HG03060 (cell line): ENCODE results near the gene SARDH.

Experiments
- ATAC-seq: cut with Tn5 transposase; IDR thresholded peaks from one replicate; pipeline ENCODE4 v1.9.1; 2021; ENCODE audit warnings: low read depth, moderate number of reproducible peaks; ENCODE audit not compliant: unreplicated experiment

SARDH gene

GRCh38 chr9:133737774-133738639 lies at the start of gene SARDH:
Gene SARDH (minus strand): TSS chr9:133738352. CDS start chr9:133734173, 4,179 bp downstream.
- ATAC-seq, result no peak

DNA sequence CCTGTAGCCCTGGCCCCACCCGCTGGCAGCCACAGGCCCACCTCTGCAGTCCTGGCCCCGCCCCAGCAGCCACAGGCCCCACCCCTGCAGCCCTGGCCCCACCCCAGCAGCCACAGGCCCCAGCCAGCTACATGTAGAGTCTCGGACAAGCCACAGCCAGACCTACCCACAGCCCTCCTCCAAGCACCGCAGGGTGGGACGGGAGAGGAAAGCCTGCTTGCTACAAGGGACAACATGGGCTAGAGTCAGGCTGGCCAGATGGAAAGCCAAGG lies 49.5 kb upstream of the SARDH start:
- no peak for ATAC-seq

DNA sequence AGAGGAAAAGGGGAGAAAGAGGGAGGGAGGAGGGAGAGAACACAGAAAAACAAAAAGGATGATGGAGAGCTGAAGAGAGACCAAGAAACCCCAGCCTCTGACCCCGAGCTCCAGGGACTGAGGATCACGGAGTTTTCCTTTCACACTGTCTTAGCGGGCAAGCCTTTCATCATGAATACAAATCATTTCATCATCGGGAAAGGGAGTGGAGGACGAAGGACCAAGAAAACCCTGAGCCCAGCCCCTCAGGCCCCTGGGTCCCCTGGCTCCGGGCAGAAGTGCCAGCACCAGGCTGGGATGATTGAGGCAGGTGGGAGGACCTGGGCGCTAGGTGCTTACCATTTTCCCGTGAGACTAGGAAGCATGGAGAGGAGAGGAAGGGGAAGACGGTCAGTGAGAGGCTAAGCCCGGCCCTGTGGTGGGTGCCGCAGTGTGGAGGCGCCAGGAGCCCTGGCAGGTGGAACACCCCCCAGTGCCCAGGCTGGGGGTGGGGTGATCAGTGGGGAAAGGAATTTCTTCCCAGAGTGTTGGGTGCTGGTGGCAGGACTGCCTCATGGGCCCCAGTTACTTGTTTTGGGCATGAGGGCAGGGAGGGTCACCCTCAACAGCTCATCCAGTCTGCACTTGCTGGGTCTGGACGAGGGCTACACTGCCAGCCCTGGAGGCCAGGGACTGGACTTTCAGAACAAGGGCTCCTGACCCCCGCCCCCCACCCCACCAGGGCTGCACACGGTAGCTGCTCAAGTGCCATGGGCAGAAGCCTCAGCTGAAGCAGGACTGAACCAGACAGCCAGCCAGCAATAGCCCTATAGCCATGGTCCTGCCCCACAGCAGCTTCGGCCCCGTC lies 49.0 kb upstream of the SARDH start:
- no peak for ATAC-seq

GRCh38 chr9:133786371-133786753 lies 48.2 kb upstream of the SARDH start:
- ATAC-seq, result no peak

GRCh38 chr9:133785753-133786370 lies 47.7 kb upstream of the SARDH start:
- no peak for ATAC-seq

- ATAC-seq, result no peak
Measured at GRCh38 chr9:133784731-133785561, 46.8 kb upstream of the SARDH start.

GRCh38 chr9:133783331-133783731 lies 45.2 kb upstream of the SARDH start:
- no peak for ATAC-seq

DNA sequence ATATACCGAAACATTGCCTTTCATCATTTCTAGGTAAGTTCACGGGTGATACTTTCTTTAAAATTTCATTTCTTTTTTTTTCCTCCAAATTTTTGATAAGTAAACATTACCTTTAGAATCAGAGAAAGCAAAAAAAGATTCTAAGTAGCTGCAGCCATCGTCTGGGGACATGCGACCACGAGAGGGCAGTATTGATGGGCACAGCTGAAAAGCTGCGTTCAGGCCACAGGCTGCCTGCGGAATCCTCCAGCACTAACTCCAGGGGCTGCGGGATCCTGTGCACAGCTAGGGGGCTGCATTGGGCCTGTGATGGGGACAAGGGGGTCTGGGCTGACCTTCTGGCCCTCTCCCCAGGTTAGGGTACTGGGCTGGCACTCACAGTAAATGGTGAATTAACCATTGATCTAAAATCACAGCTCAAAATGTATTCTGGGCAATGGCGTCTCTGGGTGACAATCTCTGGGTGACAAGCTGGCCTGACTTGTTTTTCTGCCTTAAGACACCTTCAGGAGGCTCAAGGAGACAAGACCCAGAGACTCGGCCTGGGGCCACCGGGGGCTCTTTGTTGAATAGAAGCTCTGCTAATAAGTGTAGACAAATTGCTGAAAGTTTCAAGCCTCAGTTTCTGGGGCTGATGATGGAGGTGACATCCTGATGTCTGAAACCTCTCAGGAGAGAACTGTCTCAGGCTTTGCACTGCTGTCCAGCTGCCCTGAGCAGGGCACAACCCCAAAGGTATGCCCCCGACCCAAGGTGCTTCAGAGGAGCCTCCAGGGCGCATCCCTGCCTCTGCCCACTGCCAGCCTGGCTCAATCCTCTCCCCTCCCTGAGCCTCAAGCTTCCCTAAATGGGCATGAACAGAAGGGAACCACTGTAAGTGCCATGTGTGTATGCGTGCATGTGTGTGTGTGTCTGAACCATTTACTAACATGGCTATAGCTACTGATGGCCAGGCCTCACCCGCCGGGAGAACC lies 44.3 kb upstream of the SARDH start:
- ATAC-seq, result no peak

DNA sequence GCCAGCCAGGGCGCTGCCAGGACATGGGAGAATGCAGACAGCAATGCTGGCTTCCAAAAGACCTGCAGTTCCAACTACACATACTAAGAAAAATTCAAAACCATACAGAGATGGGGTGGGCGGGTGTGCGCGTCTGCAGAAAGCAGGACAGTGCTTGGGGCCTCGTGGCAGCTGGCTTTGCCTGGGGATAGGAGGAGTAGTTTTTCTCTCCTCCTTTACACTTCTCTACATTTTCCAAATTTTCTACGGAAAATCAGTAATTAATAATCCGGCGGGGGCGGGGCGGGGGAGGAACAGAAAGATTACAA lies 43.6 kb upstream of the SARDH start:
- no peak for ATAC-seq

DNA sequence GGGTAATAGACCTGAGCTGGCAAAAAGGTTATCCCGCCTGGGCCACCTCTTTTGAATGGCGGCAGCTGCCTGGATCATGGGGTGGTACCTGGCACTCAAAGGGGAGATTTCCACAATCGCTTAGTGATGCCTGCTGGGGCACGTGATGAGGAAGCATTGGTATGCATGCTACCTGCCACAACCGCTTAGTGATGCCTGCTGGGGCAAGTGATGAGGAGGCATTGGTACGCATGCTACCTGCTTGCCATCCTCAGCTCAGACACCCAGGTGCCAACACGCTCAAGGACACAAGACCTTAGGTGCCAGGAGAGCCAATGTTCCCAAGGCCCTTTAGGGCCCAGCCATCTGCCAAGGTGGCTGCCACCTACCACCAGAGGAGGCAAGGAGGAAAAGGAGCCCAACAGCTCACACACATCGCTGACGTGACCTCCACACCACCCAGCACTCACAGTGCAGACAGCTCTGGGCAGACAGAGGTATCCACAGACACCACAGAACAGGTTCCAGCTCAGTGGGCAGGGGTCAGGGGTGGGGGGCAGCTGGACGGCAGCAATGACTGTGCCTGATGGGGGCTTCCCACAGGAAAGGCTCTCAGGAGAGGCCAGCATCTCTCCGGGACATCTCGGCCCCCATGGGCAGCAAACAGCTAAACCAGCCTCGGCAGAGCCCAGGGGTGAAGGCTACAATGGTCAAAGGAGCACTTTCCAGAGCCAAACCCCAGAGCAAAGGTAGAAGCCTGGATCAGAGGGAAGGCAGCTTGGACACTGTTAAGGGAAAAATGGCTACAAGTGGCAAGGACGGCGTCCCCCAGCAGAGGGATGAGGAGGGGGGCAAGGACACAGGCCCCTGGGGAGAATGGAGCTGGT lies 43.0 kb upstream of the SARDH start:
- ATAC-seq, result no peak

DNA sequence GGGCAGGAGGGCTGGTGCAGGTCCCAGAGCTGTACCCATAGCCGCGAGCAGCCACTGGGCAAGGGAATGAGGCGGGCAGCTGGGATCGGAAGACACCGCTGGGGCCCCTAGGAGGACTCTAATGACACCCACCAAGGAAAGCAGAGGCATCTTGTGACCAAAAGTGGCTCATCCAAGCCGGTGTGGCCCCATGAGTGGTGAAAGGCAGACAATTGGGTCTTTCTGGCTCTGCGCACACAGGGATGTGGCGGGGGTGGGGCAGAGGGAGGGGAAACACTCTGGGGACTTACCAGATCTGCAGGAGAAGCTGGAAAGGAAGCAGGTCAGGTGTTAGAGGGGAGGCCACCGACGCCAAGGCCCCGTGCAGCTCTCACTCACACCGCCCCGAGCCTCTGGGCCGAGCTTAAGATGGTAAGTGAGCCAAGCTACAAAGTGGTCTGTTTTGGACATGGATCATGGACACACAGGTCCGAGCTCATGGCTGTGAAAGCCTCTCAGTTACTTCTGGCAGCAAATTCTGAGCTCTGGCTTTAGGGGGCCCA lies 42.3 kb upstream of the SARDH start:
- no peak for ATAC-seq

GRCh38 chr9:133779516-133780403 lies 41.6 kb upstream of the SARDH start:
- no peak for ATAC-seq

DNA sequence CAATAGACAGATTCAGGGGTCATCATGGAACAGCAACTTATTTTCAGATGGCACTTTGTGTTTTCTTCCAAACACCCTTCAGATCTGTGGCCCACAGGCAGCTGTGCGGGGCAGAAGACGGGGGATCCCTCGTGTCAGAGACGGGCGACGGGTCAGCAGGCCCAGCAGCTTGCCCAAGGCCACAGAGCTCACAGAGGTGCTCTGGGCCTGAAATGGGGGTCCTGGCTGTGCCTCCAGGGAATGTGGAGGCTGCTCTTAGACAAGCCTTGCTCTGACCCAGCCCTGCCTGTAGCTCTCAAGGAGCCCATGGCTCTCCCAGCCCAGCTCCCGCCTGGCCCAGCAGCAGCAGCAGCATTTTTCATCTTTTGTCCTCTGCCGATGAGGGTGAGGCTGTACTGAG lies 40.9 kb upstream of the SARDH start:
- no peak for ATAC-seq

DNA sequence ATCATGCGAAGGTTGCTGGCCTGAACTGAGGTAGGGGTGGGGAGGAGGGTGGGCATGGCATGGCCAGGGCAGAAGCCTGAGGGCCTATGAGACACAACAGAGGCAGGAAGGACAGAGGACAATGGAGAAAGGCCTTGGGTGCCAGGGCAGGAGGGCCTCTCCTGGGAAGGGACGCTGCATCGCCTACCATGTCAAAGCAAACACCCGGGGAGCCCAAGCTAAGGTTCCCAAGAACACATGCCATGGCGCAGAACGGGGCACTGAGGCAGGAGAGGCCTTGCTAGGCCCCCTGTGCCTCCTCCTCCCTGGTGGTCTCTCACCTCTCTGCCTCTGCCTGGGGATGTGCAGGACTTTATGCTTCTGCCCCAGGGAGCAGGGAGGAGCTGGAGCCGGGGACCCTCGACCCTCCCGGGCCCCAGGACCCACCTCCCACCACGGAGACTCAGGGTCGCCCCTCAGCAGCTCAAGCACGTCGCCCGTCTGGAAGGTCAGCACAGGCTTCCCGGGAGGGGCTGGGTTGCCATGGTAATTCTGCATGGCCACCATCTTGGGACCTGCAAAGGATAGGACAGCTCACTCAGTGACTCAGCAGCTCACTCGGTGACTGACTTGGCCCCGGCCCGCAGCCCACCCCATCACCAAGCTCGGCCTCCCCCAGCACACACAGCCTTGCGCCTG lies 40.3 kb upstream of the SARDH start:
- no peak for ATAC-seq

DNA sequence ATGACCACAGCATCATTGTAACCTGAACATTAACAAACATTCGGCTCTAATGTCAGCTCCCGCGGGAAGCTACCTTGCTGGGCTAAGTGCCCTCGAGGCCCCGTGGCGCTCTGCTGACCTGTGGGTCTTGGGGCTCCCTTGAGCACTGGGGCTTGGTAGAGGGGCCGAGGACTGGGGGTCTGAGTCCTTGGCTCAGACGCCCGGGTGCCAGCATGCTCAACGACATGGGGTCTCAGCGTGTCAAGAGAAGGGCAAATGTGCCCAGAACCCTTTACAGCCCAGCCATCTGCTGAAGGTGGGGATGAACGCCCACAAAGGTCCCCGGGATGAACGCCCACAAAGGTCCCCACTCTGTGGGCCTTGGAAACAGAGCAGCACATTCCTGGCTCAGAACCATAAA lies 39.7 kb upstream of the SARDH start:
- no peak for ATAC-seq

DNA sequence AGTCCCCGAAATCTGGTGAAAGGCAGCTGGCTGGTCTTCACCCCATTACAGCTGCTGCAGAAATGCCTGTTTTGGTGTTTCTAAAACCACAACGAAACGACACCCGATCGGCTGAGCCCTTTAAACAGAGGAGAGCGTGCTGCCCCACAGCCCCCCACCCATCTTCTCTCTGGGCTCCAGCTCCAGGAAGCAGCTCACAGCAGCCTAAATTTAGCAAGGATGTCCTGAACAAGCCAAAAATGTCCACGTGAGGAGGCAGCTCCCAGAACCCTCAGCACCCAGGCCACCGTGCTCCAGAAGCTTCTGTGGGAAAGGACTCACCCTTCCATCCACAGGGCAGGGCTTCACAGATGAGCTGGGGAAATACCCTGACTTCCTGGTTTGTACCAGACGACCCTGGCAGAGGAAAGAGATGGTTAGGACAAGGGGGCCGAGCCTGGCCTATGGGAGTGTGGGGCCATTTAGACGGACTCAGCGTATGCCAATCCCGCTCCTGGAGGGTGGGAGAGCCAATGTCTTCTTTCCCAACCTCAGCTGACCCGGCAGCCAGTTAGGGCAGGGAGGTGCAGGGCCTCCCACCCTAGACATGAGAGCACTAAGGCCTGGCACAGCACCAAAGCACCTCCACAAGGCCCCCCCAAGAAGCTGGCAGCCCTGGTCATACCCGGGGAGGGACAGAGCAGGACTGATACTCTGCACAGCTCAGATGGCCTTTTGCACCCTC lies 39.1 kb upstream of the SARDH start:
- no peak for ATAC-seq
